Left ventricle myocardium superior (tissue), 1 donor: ENCODE data around the gene ZNF664. TPM values are rescaled to one million over a fixed set of nuclear protein-coding genes. Genes with fewer than 3 reads are reported as not detected.

Experiments used
- ATAC-seq: fragments of 200-7000 bp; cut with Tn5 transposase; one replicate; pipeline ENCODE4 v1.9.1; 2020; ENCODE audit warnings: mild to moderate bottlenecking, moderate library complexity
- DNase-seq: peaks from one replicate; pipeline ENCODE4 v3.0.0-alpha.2; 2020
- intact Hi-C: fragments of 100-400 bp; cut with micrococcal nuclease; formaldehyde crosslinking; loops from one replicate; pipeline ENCODE4 v1.11.0; 2022
- total RNA-seq: library from RNA; stranded (reverse); fragmentation: NEBNext Ultra II Directional; extraction: Animal tissue kit (Norgen Biotek cat#: 25700); gene quantifications from one replicate; pipeline ENCODE4 v1.2.1, GENCODE V29; 2021
- donor health status: DM: no; HTN: yes; CAD: no; lungs with severe emphysema.

Gene ZNF664
- total RNA-seq, 1 donor from 2014 or later, result 85.2 TPM

GRCh38 chr12:124019115-124019514 lies 46.1 kb downstream of the ZNF664 start:
- no peak for DNase-seq
- intact Hi-C loops, result no loop called here
- no peak for ATAC-seq

- intact Hi-C loops, result no loop called here
- peak; percentile 44 for ATAC-seq
- no peak for DNase-seq
These were observed 47.5 kb downstream of the ZNF664 start for GRCh38 chr12:124020514-124020949.

- DNase-seq, result no peak
- intact Hi-C loops, result no loop called here
- ATAC-seq, result peak; percentile 17
These were observed 48.0 kb downstream of the ZNF664 start for GRCh38 chr12:124021007-124021406.

GRCh38 chr12:124022161-124022560 lies 49.1 kb downstream of the ZNF664 start:
- no peak for DNase-seq
- no peak for ATAC-seq
- intact Hi-C loops, result no loop called here

- ATAC-seq (no peak), DNase-seq (no peak)
- intact Hi-C loops, result no loop called here
These were observed 51.3 kb downstream of the ZNF664 start for GRCh38 chr12:124024263-124024678.

GRCh38 chr12:124024776-124025175 lies 51.8 kb downstream of the ZNF664 start:
- intact Hi-C loops, result no loop called here
- DNase-seq (no peak), ATAC-seq (no peak)

GRCh38 chr12:124025661-124026060 lies 52.6 kb downstream of the ZNF664 start:
- ATAC-seq, result no peak
- intact Hi-C loops, result no loop called here
- DNase-seq, result no peak

GRCh38 chr12:124026755-124027745 lies 54.0 kb downstream of the ZNF664 start:
- intact Hi-C loops, result no loop called here
- DNase-seq (peak; percentile 52), ATAC-seq (peak; percentile 83)

- DNase-seq (peak; percentile 83), ATAC-seq (peak; percentile 76)
- intact Hi-C loops, result no loop called here
These were observed 54.9 kb downstream of the ZNF664 start for GRCh38 chr12:124027753-124028554.

- DNase-seq, result no peak
- intact Hi-C loops, result no loop called here
- ATAC-seq, result no peak
These were observed 55.5 kb downstream of the ZNF664 start for GRCh38 chr12:124028555-124028925.

- DNase-seq (no peak), ATAC-seq (no peak)
- intact Hi-C loops, result no loop called here
These were observed 57.0 kb downstream of the ZNF664 start for GRCh38 chr12:124030008-124030407.

- DNase-seq (no peak), ATAC-seq (no peak)
- intact Hi-C loops, result no loop called here
These were observed 57.5 kb downstream of the ZNF664 start for GRCh38 chr12:124030510-124030909.

GRCh38 chr12:124031058-124031457 lies 58.0 kb downstream of the ZNF664 start:
- ATAC-seq (no peak), DNase-seq (no peak)
- intact Hi-C loops, result no loop called here

GRCh38 chr12:124032265-124032886 lies 59.4 kb downstream of the ZNF664 start:
- ATAC-seq, result peak; percentile 41
- no peak for DNase-seq
- intact Hi-C loops, result no loop called here

- DNase-seq (no peak), ATAC-seq (no peak)
- intact Hi-C loops, result no loop called here
These were observed 60.8 kb downstream of the ZNF664 start for GRCh38 chr12:124033859-124034258.

GRCh38 chr12:124034297-124034696 lies 61.3 kb downstream of the ZNF664 start:
- DNase-seq, result no peak
- intact Hi-C loops, result no loop called here
- ATAC-seq, result no peak

- no peak for DNase-seq
- no peak for ATAC-seq
- intact Hi-C loops, result loop anchor here (5.0 kb wide), 2 partner anchors 287 to 737 kb away; no protein-coding TSS in a partner anchor
These were observed 62.1 kb downstream of the ZNF664 start for GRCh38 chr12:124035163-124035562.

- DNase-seq (no peak), ATAC-seq (no peak)
- intact Hi-C loops, result loop anchor here (5.0 kb wide), 2 partner anchors 286 to 736 kb away; no protein-coding TSS in a partner anchor
These were observed 63.2 kb downstream of the ZNF664 start for GRCh38 chr12:124036171-124036598.

GRCh38 chr12:124036657-124037109 lies 63.7 kb downstream of the ZNF664 start:
- DNase-seq (peak; percentile 58), ATAC-seq (peak; percentile 50)

More at GRCh38 chr12:124036657-124037109, 63.7 kb downstream of the ZNF664 start:
- intact Hi-C loops, result loop anchor here (5.0 kb wide), 2 partner anchors 286 to 736 kb away; no protein-coding TSS in a partner anchor
